MM.1S (cell line): ENCODE measurements around the gene TMPRSS3.

Source experiments
- DNase-seq: peaks from one replicate; pipeline ENCODE4 v3.0.0-alpha.2; 2015
- H2AFZ ChIP-seq: fragments of 300-600 bp; sonication (generic); 2 replicates; pipeline ENCODE4 v1.6.0; 2016; ENCODE audit warnings: antibody characterized with exemption, low read length
- H3F3A ChIP-seq: fragments of 300-600 bp; sonication (generic); 2 replicates; pipeline ENCODE4 v1.6.1; 2016; ENCODE audit warnings: mild to moderate bottlenecking, antibody characterized with exemption, low read length, moderate library complexity, mixed read lengths; ENCODE audit not compliant: insufficient read depth
- H3K27ac ChIP-seq: fragments of 300-600 bp; sonication (generic); 2 replicates; pipeline ENCODE4 v1.5.1; 2016; ENCODE audit warnings: mild to moderate bottlenecking, low read length
- H3K27me3 ChIP-seq: fragments of 300-600 bp; sonication (generic); replicated peaks from 2 replicates; pipeline ENCODE4 v1.6.0; 2016; ENCODE audit warnings: low read length; ENCODE audit not compliant: insufficient read depth
- H3K36me3 ChIP-seq: fragments of 300-600 bp; sonication (generic); replicated peaks from 2 replicates; pipeline ENCODE4 v1.6.1; 2016; ENCODE audit warnings: mild to moderate bottlenecking, low read length, mixed read lengths; ENCODE audit not compliant: insufficient read depth
- H3K4me1 ChIP-seq: fragments of 300-600 bp; sonication (generic); 2 replicates; pipeline ENCODE4 v1.6.1; 2016; ENCODE audit warnings: low read length, mixed read lengths
- H3K4me2 ChIP-seq: fragments of 300-600 bp; sonication (generic); 2 replicates; pipeline ENCODE4 v1.6.0; 2016; ENCODE audit warnings: low read depth, low read length
- H3K4me3 ChIP-seq: fragments of 300-600 bp; sonication (generic); 2 replicates; pipeline ENCODE4 v1.5.1; 2016; ENCODE audit warnings: low read length, mixed read lengths
- H3K79me2 ChIP-seq: fragments of 300-600 bp; sonication (generic); 2 replicates; pipeline ENCODE4 v1.6.1; 2016; ENCODE audit warnings: mixed run types, low read length, mixed read lengths
- H3K9ac ChIP-seq: fragments of 300-600 bp; sonication (generic); 2 replicates; pipeline ENCODE4 v1.6.1; 2016; ENCODE audit warnings: low read length, mixed read lengths
- H3K9me2 ChIP-seq: fragments of 300-600 bp; sonication (generic); replicated peaks from 2 replicates; pipeline ENCODE4 v1.6.1; 2016; ENCODE audit warnings: mild to moderate bottlenecking, low read length, mixed read lengths; ENCODE audit not compliant: insufficient read depth
- H3K9me3 ChIP-seq: fragments of 300-600 bp; sonication (generic); replicated peaks from 2 replicates; pipeline ENCODE4 v1.6.1; 2016; ENCODE audit warnings: mild to moderate bottlenecking, low read length, mixed read lengths; ENCODE audit not compliant: insufficient read depth
- H4K20me1 ChIP-seq: fragments of 300-600 bp; sonication (generic); 2 replicates; pipeline ENCODE4 v1.6.1; 2016; ENCODE audit warnings: mild to moderate bottlenecking, low read length, moderate library complexity, mixed read lengths; ENCODE audit not compliant: insufficient read depth
- EZH2 ChIP-seq: fragments of 300-600 bp; sonication (generic); optimal IDR thresholded peaks from 2 replicates; pipeline ENCODE3; 2017; ENCODE audit warnings: low read depth, mild to moderate bottlenecking, antibody characterized with exemption, low read length, mixed read lengths
- EZH2phosphoT487 ChIP-seq: fragments of 300-600 bp; sonication (generic); IDR thresholded peaks from 2 replicates; pipeline ENCODE4 v1.6.1; 2018; ENCODE audit warnings: antibody characterized with exemption, low read length
- TF ChIP-seq, protein P1 (sequence below): fragments of 300-600 bp; sonication (generic); IDR thresholded peaks from 2 replicates; pipeline ENCODE4 v1.5.1; 2016; ENCODE audit warnings: antibody characterized with exemption, low read length, mixed read lengths

Gene TMPRSS3

DNA sequence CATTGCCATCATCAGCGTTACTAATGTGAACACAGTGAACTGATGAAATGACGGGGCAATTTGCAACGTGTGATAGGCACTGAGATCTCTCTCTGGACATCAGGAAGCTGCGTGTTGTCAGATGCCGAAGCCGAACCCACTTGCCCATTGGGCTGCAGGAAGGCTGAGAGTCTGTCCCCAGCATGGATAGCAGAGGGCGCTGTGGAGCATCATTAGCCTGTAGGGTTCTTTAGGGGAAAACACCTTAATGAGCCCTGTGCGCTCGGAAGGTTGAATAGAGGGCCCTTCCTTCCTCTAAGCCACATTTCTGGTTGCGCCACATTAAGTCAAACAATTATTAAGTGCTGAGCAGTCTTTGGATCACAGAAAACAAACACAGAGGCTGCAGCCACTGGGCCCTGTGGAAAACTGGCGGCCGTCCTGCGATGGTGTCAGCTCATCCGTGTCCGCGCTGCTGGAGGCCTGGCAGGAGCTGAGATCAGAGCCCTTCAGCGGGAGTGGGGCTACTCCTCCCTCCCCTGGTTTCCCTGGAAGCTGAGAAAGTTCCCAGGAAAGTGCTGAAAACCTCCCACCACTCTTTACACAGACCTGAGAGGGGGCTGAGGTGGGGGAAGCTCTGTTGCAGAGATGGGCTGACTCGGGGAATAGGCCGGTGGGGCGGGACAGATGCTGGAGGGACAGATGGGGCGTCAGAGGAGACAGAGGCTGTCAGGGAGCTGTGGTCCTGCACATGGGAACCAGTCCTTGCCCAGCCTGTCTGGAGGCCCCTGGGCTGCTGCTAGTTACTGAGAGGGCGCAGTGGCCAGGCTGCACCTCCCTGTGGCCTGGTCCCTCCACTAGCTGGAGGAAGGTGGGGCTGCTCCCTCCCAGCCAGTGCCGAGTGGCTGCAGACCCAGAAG lies 57.8 kb downstream of the TMPRSS3 start:
- TF ChIP-seq EZH2: no peak
- TF ChIP-seq, protein P1, sequence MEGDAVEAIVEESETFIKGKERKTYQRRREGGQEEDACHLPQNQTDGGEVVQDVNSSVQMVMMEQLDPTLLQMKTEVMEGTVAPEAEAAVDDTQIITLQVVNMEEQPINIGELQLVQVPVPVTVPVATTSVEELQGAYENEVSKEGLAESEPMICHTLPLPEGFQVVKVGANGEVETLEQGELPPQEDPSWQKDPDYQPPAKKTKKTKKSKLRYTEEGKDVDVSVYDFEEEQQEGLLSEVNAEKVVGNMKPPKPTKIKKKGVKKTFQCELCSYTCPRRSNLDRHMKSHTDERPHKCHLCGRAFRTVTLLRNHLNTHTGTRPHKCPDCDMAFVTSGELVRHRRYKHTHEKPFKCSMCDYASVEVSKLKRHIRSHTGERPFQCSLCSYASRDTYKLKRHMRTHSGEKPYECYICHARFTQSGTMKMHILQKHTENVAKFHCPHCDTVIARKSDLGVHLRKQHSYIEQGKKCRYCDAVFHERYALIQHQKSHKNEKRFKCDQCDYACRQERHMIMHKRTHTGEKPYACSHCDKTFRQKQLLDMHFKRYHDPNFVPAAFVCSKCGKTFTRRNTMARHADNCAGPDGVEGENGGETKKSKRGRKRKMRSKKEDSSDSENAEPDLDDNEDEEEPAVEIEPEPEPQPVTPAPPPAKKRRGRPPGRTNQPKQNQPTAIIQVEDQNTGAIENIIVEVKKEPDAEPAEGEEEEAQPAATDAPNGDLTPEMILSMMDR: peak; percentile 65
- TF ChIP-seq EZH2phosphoT487: no peak

DNA sequence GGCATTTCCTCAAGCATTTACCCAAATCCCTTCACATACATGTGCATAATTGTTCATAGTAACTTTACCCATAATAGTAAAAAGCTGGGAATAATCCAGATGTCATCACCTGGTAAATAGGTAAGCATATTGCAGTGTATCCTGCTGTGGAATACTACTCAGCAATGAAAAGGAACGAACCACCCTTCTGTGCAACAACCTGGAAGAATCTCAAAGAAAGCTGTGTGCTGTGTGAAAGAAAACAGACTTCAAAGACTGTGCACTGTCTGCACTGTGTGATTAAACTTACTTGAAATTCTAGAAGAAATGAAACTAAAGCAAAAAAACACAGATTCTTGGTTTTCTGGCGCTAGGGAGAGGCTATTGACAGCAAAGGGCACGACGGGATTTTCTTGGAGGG lies 58.6 kb downstream of the TMPRSS3 start:
- no peak for DNase-seq
- Histone ChIP-seq H3K4me3 (no peak overlapping the region), H2AFZ (no peak overlapping the region), H3K4me1 (no peaks in the 10 kb centered on the region), H3K27me3 (peaks cover 82% of the 10 kb centered on the region), H3K9me2 (no peaks in the 10 kb centered on the region), H3K4me2 (no peak overlapping the region), H3K36me3 (no peaks in the 10 kb centered on the region), H3K79me2 (no peaks in the 10 kb centered on the region), H4K20me1 (no peaks in the 10 kb centered on the region), H3K9ac (no peak overlapping the region), H3F3A (no peaks in the 10 kb centered on the region), H3K27ac (no peak overlapping the region), H3K9me3 (no peaks in the 10 kb centered on the region)
- TF ChIP-seq EZH2phosphoT487: no peak
- TF ChIP-seq, protein P1: no peak
- no peak for TF ChIP-seq EZH2

More for the DNA sequence above, 57.8 kb downstream of the TMPRSS3 start:
- Histone ChIP-seq H3K9ac (no peak overlapping the region), H3K27ac (no peak overlapping the region), H2AFZ (no peak overlapping the region), H3K79me2 (no peaks in the 10 kb centered on the region), H3K9me3 (no peaks in the 10 kb centered on the region), H3K27me3 (peaks cover 79% of the 10 kb centered on the region), H3F3A (no peaks in the 10 kb centered on the region), H3K4me2 (no peak overlapping the region), H4K20me1 (no peaks in the 10 kb centered on the region), H3K4me1 (no peaks in the 10 kb centered on the region), H3K9me2 (no peaks in the 10 kb centered on the region), H3K4me3 (no peak overlapping the region), H3K36me3 (no peaks in the 10 kb centered on the region)
- DNase-seq: peak; percentile 51

DNA sequence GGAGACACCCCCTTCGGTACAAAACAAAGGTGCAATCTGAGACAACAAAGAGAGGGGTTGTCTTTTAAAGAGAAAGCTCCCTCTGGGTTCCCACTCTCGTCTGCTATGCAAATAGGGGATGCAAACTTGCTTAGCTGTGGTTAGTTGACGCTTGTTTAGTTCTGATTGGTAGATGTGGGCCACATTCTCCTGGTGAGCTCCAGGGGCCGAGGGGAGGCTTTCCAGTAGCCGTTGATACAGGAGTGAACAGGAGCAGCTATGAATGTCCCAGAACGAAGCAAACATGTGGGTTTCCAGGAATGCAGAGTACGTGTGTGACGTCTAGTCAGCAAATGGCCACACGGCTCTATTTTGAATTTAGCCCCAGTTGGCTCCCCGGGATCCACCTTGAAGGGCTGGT lies 59.8 kb downstream of the TMPRSS3 start:
- Histone ChIP-seq H3K36me3 (no peaks in the 10 kb centered on the region), H3K9me3 (no peaks in the 10 kb centered on the region), H3K9me2 (no peaks in the 10 kb centered on the region), H4K20me1 (no peaks in the 10 kb centered on the region), H3K4me2 (no peak overlapping the region), H3K27me3 (peaks cover 90% of the 10 kb centered on the region), H3F3A (no peaks in the 10 kb centered on the region), H2AFZ (no peak overlapping the region), H3K27ac (no peak overlapping the region), H3K4me1 (no peaks in the 10 kb centered on the region), H3K9ac (no peak overlapping the region), H3K4me3 (no peak overlapping the region), H3K79me2 (no peaks in the 10 kb centered on the region)
- no peak for TF ChIP-seq EZH2
- DNase-seq: no peak
